ENCODE data around the gene NCOA1. TPM values are rescaled to one million over a fixed set of nuclear protein-coding genes. Genes with fewer than 3 reads are reported as not detected.

Gene NCOA1
- total and polyA plus RNA-seq, 2 of the 4 experiments (the other 2 are of a cell fraction) = 6.7 to 11.3 TPM

DNA sequence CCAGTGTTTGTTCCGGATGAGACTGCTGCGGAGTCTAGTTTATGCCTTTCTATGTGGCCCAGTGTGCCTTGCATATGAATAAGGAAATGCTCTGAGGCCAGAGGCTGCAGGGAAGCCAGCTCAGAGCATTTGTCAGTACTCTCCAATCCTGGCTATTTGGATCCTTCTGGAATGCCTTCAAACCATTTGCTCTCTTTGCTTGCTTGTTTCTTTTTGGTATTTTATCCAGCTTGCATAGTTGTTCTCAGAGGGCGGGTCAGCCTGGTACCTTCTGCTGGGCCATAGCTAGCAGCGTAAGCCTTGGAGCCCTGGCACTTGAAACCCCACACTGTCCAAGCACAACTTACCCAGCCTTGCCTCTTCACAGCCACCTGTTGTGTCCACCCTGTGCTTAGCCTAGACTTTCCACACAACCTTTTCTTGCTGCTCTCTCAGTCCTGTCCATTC is 322.7 kb downstream of the NCOA1 start:
- peak overlapping the region in 1 of 2 experiments; percentile 35; a peak in 1 of 4 replicates for H4K8ac ChIP-seq (ENCODE audit: low read depth in 2 of 2, low read length in 2 of 2)
- DNase-seq (no peak), ATAC-seq (ENCODE audit: low read depth) (peak; percentile 11)
- H3K9me1 ChIP-seq (ENCODE audit: insufficient read depth, low read length) = peaks cover 12% of the 10 kb centered on the region
- intact Hi-C loops (cut with micrococcal nuclease) (no loop called here), in situ Hi-C loops (cut with MboI; ENCODE audit: low sequenced_read_pairs) (no loop called here), dilution Hi-C loops (cut with HindIII; ENCODE audit: low sequenced_read_pairs, unreplicated experiment) (no loop called here)
- no peak overlapping the region for H2BK120ac ChIP-seq (ENCODE audit: low read depth, low read length)
- ChIA-PET POLR2A (ENCODE audit: unreplicated experiment) (no interaction called here), CTCF (interaction anchor here (0.9 kb wide), 2 partner anchors 13 to 17 kb away, joined by 3 to 4 read pairs; no protein-coding TSS in a partner anchor)
- no peak overlapping the region for H3K4me2 ChIP-seq (ENCODE audit: low read depth, low read length)
- no peaks in the 10 kb centered on the region for H3K9me3 ChIP-seq (ENCODE audit: control insufficient read depth, insufficient read depth, low read length)
- H3K18ac ChIP-seq (ENCODE audit: low read depth, low read length) = no peak overlapping the region
- H3K36me3 ChIP-seq (ENCODE audit: control insufficient read depth, insufficient read depth, low read length) = peaks cover 9% of the 10 kb centered on the region; the same call in 1 of the 2 replicates
- peak overlapping the region; percentile 36; the same call in 1 of the 2 replicates for H3K4ac ChIP-seq (ENCODE audit: low read depth, low read length)
- no peak for TF ChIP-seq NFE2L2 (IDR thresholded peaks at IDR 0.05; ENCODE audit: low read depth, low read length)
- TF ChIP-seq MAFK (IDR thresholded peaks at IDR 0.05; ENCODE audit: low read depth, low read length) = no peak
- no peak for TF ChIP-seq RCOR1 (IDR thresholded peaks at IDR 0.05; ENCODE audit: insufficient replicate concordance, low read length)
- TF ChIP-seq, protein P1, sequence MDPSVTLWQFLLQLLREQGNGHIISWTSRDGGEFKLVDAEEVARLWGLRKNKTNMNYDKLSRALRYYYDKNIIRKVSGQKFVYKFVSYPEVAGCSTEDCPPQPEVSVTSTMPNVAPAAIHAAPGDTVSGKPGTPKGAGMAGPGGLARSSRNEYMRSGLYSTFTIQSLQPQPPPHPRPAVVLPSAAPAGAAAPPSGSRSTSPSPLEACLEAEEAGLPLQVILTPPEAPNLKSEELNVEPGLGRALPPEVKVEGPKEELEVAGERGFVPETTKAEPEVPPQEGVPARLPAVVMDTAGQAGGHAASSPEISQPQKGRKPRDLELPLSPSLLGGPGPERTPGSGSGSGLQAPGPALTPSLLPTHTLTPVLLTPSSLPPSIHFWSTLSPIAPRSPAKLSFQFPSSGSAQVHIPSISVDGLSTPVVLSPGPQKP (IDR thresholded peaks at IDR 0.05; ENCODE audit: borderline replicate concordance, low read depth, low read length) = no peak
- TF ChIP-seq MXI1 (IDR thresholded peaks at IDR 0.05; ENCODE audit: borderline replicate concordance, low read depth, low read length) = no peak
- no peak for TF ChIP-seq CEBPB (IDR thresholded peaks at IDR 0.05; ENCODE audit: low read depth, low read length)
- no peak for TF ChIP-seq POLR2A (IDR thresholded peaks at IDR 0.05; ENCODE audit: low read depth, low read length)
- TF ChIP-seq, protein P2, sequence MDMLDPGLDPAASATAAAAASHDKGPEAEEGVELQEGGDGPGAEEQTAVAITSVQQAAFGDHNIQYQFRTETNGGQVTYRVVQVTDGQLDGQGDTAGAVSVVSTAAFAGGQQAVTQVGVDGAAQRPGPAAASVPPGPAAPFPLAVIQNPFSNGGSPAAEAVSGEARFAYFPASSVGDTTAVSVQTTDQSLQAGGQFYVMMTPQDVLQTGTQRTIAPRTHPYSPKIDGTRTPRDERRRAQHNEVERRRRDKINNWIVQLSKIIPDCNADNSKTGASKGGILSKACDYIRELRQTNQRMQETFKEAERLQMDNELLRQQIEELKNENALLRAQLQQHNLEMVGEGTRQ (IDR thresholded peaks at IDR 0.05; ENCODE audit: low read depth, low read length) = no peak
- TF ChIP-seq RFX5 (IDR thresholded peaks at IDR 0.05; ENCODE audit: low read depth, low read length) = no peak
- TF ChIP-seq MAZ (IDR thresholded peaks at IDR 0.05; ENCODE audit: borderline replicate concordance, low read depth, low read length) = no peak
- no peak for TF ChIP-seq BHLHE40 (IDR thresholded peaks at IDR 0.05; ENCODE audit: low read depth, low read length)
- TF ChIP-seq SMC3 (IDR thresholded peaks at IDR 0.05; ENCODE audit: low read depth, low read length) = no peak
- TF ChIP-seq FOS (IDR thresholded peaks at IDR 0.05; ENCODE audit: low read depth, low read length) = no peak
- TF ChIP-seq CHD1 (IDR thresholded peaks at IDR 0.05; ENCODE audit: low read depth, low read length) = no peak
- TF ChIP-seq, protein P3, sequence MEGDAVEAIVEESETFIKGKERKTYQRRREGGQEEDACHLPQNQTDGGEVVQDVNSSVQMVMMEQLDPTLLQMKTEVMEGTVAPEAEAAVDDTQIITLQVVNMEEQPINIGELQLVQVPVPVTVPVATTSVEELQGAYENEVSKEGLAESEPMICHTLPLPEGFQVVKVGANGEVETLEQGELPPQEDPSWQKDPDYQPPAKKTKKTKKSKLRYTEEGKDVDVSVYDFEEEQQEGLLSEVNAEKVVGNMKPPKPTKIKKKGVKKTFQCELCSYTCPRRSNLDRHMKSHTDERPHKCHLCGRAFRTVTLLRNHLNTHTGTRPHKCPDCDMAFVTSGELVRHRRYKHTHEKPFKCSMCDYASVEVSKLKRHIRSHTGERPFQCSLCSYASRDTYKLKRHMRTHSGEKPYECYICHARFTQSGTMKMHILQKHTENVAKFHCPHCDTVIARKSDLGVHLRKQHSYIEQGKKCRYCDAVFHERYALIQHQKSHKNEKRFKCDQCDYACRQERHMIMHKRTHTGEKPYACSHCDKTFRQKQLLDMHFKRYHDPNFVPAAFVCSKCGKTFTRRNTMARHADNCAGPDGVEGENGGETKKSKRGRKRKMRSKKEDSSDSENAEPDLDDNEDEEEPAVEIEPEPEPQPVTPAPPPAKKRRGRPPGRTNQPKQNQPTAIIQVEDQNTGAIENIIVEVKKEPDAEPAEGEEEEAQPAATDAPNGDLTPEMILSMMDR (conservative IDR thresholded peaks at IDR 0.05; ENCODE audit: low read depth, low read length) = no peak
- TF ChIP-seq RAD21 (IDR thresholded peaks at IDR 0.05; ENCODE audit: low read length) = no peak
- no peak overlapping the region for H4K91ac ChIP-seq (ENCODE audit: insufficient read depth, low read depth, low read length)
- H3K4me1 ChIP-seq (ENCODE audit: control insufficient read depth, insufficient read depth, low read length) = peaks cover 15% of the 10 kb centered on the region
- H2AK9ac ChIP-seq (replicated peaks; ENCODE audit: low read depth, low read length, poor library complexity) = peak overlapping the region; percentile 35
- peaks cover 10% of the 10 kb centered on the region for H4K20me1 ChIP-seq (ENCODE audit: insufficient read depth, low read length)
- no TSS peak for BruUV-seq (replicated peaks)
- WGBS, 2 experiments (ENCODE audit: extremely low coverage in 2 of 2, insufficient read length in 1 of 2) = 100% methylated on average over 2 of the region's 4 CpGs; no CpG with 5 or more reads in 1 of the 2 experiments
- no peak overlapping the region for H2BK15ac ChIP-seq (ENCODE audit: low read depth, low read length)
- peak overlapping the region; percentile 29; the same call in 1 of the 2 replicates for H3K23ac ChIP-seq (ENCODE audit: low read depth, low read length)
- peaks cover 37 to 49% of the 10 kb centered on the region in 2 experiments for H3K79me1 ChIP-seq (ENCODE audit: low read depth in 1 of 2, low read length in 2 of 2)
- H3K14ac ChIP-seq (replicated peaks; ENCODE audit: low read depth, low read length) = peak overlapping the region; percentile 64; the same call in 1 of the 2 replicates
- H2BK20ac ChIP-seq (ENCODE audit: low read depth, low read length) = peak overlapping the region; percentile 24
- no peak overlapping the region for H3K9ac ChIP-seq (ENCODE audit: low read depth, low read length)
- no peak overlapping the region for H2BK5ac ChIP-seq (ENCODE audit: low read depth, low read length, poor library complexity, severe bottlenecking)
- H2AK5ac ChIP-seq (ENCODE audit: low read depth, low read length) = peak overlapping the region; percentile 83; the same call in 1 of the 2 replicates
- no peak overlapping the region for H2AFZ ChIP-seq (replicated peaks; ENCODE audit: low read length, poor library complexity)
- no peaks in the 10 kb centered on the region for H3K27me3 ChIP-seq (ENCODE audit: control insufficient read depth, insufficient read depth, low read length)
- H3K56ac ChIP-seq (ENCODE audit: extremely low read depth, insufficient read depth, low read length) = no peak overlapping the region
- no peak overlapping the region for H3K27ac ChIP-seq (ENCODE audit: insufficient read depth, low read length)
- H3K4me3 ChIP-seq (ENCODE audit: insufficient read depth, low read depth, low read length) = no peak overlapping the region
- no peak overlapping the region for H4K5ac ChIP-seq (ENCODE audit: low read depth, low read length)

All from IMR-90 (cell line).